ENCODE results near the gene CCDC69. TPM values are rescaled to one million over a fixed set of nuclear protein-coding genes. Genes with fewer than 3 reads are reported as not detected.

The CCDC69 gene
- total RNA-seq, 4 donors from 2014 or later = 204 to 317 (median 256) TPM

GRCh38 chr5:151181818-151182523 is 41.9 kb downstream of the CCDC69 start:
- Histone ChIP-seq H3K36me3 (peaks cover 0 to 94% of the 10 kb centered on the region in 2 donors), H3K4me3 (no peak overlapping the region), H3K4me1 (no peaks in the 10 kb centered on the region), H3K27ac (no peak overlapping the region), H3K27me3 (no peaks in the 10 kb centered on the region), H3K9me3 (no peaks in the 10 kb centered on the region)
- WGBS, 2 donors (ENCODE audit: low coverage in 1 of 2) = 67 to 73% methylated on average over 3 to 4 of the region's 4 CpGs
- ATAC-seq = no peak
- no peak for TF ChIP-seq CTCF (IDR thresholded peaks at IDR 0.05)
- TF ChIP-seq POLR2A (IDR thresholded peaks at IDR 0.05) = no peak
- no peak for TF ChIP-seq EP300 (IDR thresholded peaks at IDR 0.05)
- TF ChIP-seq POLR2AphosphoS5 (IDR thresholded peaks at IDR 0.05) = no peak

- WGBS, 2 donors (ENCODE audit: low coverage in 1 of 2) = 92% methylated on average over 4 of the region's 6 CpGs; no CpG with 5 or more reads in 1 of the 2 donors
- TF ChIP-seq CTCF (IDR thresholded peaks at IDR 0.05) (no peak), EP300 (IDR thresholded peaks at IDR 0.05) (no peak), POLR2A (IDR thresholded peaks at IDR 0.05) (no peak), POLR2AphosphoS5 (IDR thresholded peaks at IDR 0.05) (no peak)
- no peaks in the 10 kb centered on the region for H3K9me3 ChIP-seq
- H3K27me3 ChIP-seq = no peaks in the 10 kb centered on the region
- H3K36me3 ChIP-seq = peaks cover 0 to 80% of the 10 kb centered on the region in 2 donors
- H3K4me3 ChIP-seq = no peak overlapping the region
- no peak overlapping the region for H3K27ac ChIP-seq
- no peak for ATAC-seq
- no peaks in the 10 kb centered on the region for H3K4me1 ChIP-seq
These were observed 43.6 kb downstream of the CCDC69 start for GRCh38 chr5:151180291-151180690.

GRCh38 chr5:151179489-151179840 is 44.4 kb downstream of the CCDC69 start:
- Histone ChIP-seq H3K27ac (no peak overlapping the region), H3K9me3 (no peaks in the 10 kb centered on the region), H3K4me3 (no peak overlapping the region), H3K4me1 (peaks cover 0 to under 1% (median 0%) of the 10 kb centered on the region in 3 donors), H3K36me3 (peaks cover 0 to 72% of the 10 kb centered on the region in 2 donors), H3K27me3 (no peaks in the 10 kb centered on the region)
- TF ChIP-seq EP300 (IDR thresholded peaks at IDR 0.05) (no peak), CTCF (IDR thresholded peaks at IDR 0.05) (no peak), POLR2AphosphoS5 (IDR thresholded peaks at IDR 0.05) (no peak), POLR2A (IDR thresholded peaks at IDR 0.05) (no peak)
- WGBS, 2 donors (ENCODE audit: low coverage in 1 of 2) = 100% methylated on average over 1 of the region's 4 CpGs; no CpG with 5 or more reads in 1 of the 2 donors
- no peak for ATAC-seq

- Histone ChIP-seq H3K9me3 (no peaks in the 10 kb centered on the region), H3K36me3 (peaks cover 0 to 67% of the 10 kb centered on the region in 2 donors), H3K27ac (no peak overlapping the region), H3K4me1 (peaks cover 0 to 6% (median 5%) of the 10 kb centered on the region in 3 donors), H3K27me3 (no peaks in the 10 kb centered on the region), H3K4me3 (no peak overlapping the region)
- 78 to 86% methylated on average over 5 of the region's 5 CpGs for WGBS, 2 donors (ENCODE audit: low coverage in 1 of 2)
- ATAC-seq = no peak
- no peak for TF ChIP-seq POLR2AphosphoS5 (IDR thresholded peaks at IDR 0.05)
- no peak for TF ChIP-seq POLR2A (IDR thresholded peaks at IDR 0.05)
- TF ChIP-seq CTCF (IDR thresholded peaks at IDR 0.05) = no peak
- TF ChIP-seq EP300 (IDR thresholded peaks at IDR 0.05) = no peak
These were observed 45.0 kb downstream of the CCDC69 start for GRCh38 chr5:151178777-151179488.
